H9 (cell line): Measurements from ENCODE around the gene CLBA1. TPM values are rescaled to one million over a fixed set of nuclear protein-coding genes. Genes with fewer than 3 reads are reported as not detected.

Experiments
- DNase-seq: peaks from one replicate; pipeline ENCODE4 v3.0.0-alpha.2; 2017
- H2AFZ ChIP-seq: one replicate; pipeline ENCODE4 v1.6.1; 2013; ENCODE audit warnings: mild to moderate bottlenecking, low read length, control low read depth, moderate library complexity
- H2AK5ac ChIP-seq: 2 replicates; pipeline ENCODE4 v1.6.1; 2013; ENCODE audit warnings: low read length, control low read depth, mixed read lengths; ENCODE audit not compliant: insufficient read length
- H2BK120ac ChIP-seq: one replicate; pipeline ENCODE4 v1.6.1; 2013; ENCODE audit warnings: low read depth, mild to moderate bottlenecking, low read length, control low read depth, inconsistent platforms; ENCODE audit not compliant: poor library complexity, severe bottlenecking
- H2BK12ac ChIP-seq: 2 replicates; pipeline ENCODE4 v1.6.1; 2013; ENCODE audit warnings: low read length, control low read depth, mixed read lengths, low read depth; ENCODE audit not compliant: insufficient read length
- H2BK15ac ChIP-seq: 2 replicates; pipeline ENCODE4 v1.6.1; 2013; ENCODE audit warnings: low read depth, low read length, control low read depth
- H2BK20ac ChIP-seq: one replicate; pipeline ENCODE4 v1.6.1; 2013; ENCODE audit warnings: low read depth, mild to moderate bottlenecking, low read length, control low read depth, inconsistent platforms; ENCODE audit not compliant: poor library complexity, severe bottlenecking
- H2BK5ac ChIP-seq: 2 replicates; pipeline ENCODE4 v1.6.1; 2013; ENCODE audit warnings: low read length, control low read depth, mixed read lengths; ENCODE audit not compliant: insufficient read length
- H3K14ac ChIP-seq: 2 replicates; pipeline ENCODE4 v1.6.1; 2013; ENCODE audit warnings: low read length, control low read depth; ENCODE audit not compliant: insufficient read depth
- H3K18ac ChIP-seq: 2 replicates; pipeline ENCODE4 v1.6.1; 2013; ENCODE audit warnings: low read depth, mild to moderate bottlenecking, mixed read lengths, low read length, control low read depth; ENCODE audit not compliant: insufficient read length
- H3K23ac ChIP-seq: 2 replicates; pipeline ENCODE4 v1.6.1; 2013; ENCODE audit warnings: low read length, control low read depth, mixed read lengths, low read depth; ENCODE audit not compliant: insufficient read length
- H3K23me2 ChIP-seq: 2 replicates; pipeline ENCODE4 v1.6.1; 2013; ENCODE audit warnings: low read depth, mild to moderate bottlenecking, mixed read lengths, low read length, control low read depth; ENCODE audit not compliant: insufficient read length, poor library complexity, severe bottlenecking
- H3K27ac ChIP-seq: 2 replicates; pipeline ENCODE4 v1.5.1; 2013; ENCODE audit warnings: low read length, control low read depth, mixed read lengths, low read depth; ENCODE audit not compliant: insufficient read length
- H3K27me3 ChIP-seq: 2 replicates; pipeline ENCODE4 v1.6.1; 2013; ENCODE audit warnings: low read length, control low read depth, inconsistent platforms; ENCODE audit not compliant: insufficient read depth
- H3K4ac ChIP-seq: 2 replicates; pipeline ENCODE4 v1.6.1; 2013; ENCODE audit warnings: low read depth, mild to moderate bottlenecking, control low read depth, inconsistent platforms, low read length, moderate library complexity
- H3K4me1 ChIP-seq: 2 replicates; pipeline ENCODE4 v1.6.1; 2013; ENCODE audit warnings: low read length, control low read depth, inconsistent platforms; ENCODE audit not compliant: insufficient read depth
- H3K4me2 ChIP-seq: 2 replicates; pipeline ENCODE4 v1.6.1; 2013; ENCODE audit warnings: low read length, control low read depth, mixed read lengths; ENCODE audit not compliant: insufficient read length, insufficient read depth
- H3K56ac ChIP-seq: 2 replicates; pipeline ENCODE4 v1.6.1; 2013; ENCODE audit warnings: low read depth, mild to moderate bottlenecking, mixed read lengths, low read length, control low read depth; ENCODE audit not compliant: insufficient read length
- H3K79me1 ChIP-seq: 2 replicates; pipeline ENCODE4 v1.6.1; 2013; ENCODE audit warnings: low read depth, mild to moderate bottlenecking, moderate library complexity, low read length, control low read depth, inconsistent platforms; ENCODE audit not compliant: insufficient read depth, poor library complexity, severe bottlenecking
- H3K79me2 ChIP-seq: 2 replicates; pipeline ENCODE4 v1.6.1; 2013; ENCODE audit warnings: low read length, control low read depth, inconsistent platforms; ENCODE audit not compliant: insufficient read depth
- H3K9ac ChIP-seq: 2 replicates; pipeline ENCODE4 v1.6.1; 2013; ENCODE audit warnings: low read length, control low read depth, mixed read lengths; ENCODE audit not compliant: insufficient read length; ENCODE audit errors: extremely low read depth
- H3K9me3 ChIP-seq: one replicate; pipeline ENCODE4 v1.6.1; 2013; ENCODE audit warnings: low read depth, low read length, inconsistent platforms; ENCODE audit not compliant: control insufficient read depth
- H3T11ph ChIP-seq: one replicate; pipeline ENCODE4 v1.6.1; 2013; ENCODE audit warnings: mild to moderate bottlenecking, low read length, control low read depth, inconsistent platforms
- H4K20me1 ChIP-seq: one replicate; pipeline ENCODE4 v1.6.1; 2013; ENCODE audit not compliant: control insufficient read depth, insufficient read length, insufficient read depth
- H4K5ac ChIP-seq: 2 replicates; pipeline ENCODE4 v1.6.1; 2013; ENCODE audit warnings: low read depth, mild to moderate bottlenecking, mixed read lengths, low read length, control low read depth; ENCODE audit not compliant: insufficient read length
- H4K8ac ChIP-seq: replicated peaks from 2 replicates; pipeline ENCODE4 v1.6.1; 2013; ENCODE audit warnings: low read length, control low read depth, mixed read lengths, low read depth; ENCODE audit not compliant: insufficient read length
- H4K91ac ChIP-seq: 2 replicates; pipeline ENCODE4 v1.6.1; 2013; ENCODE audit warnings: low read depth, mild to moderate bottlenecking, moderate library complexity, mixed read lengths, low read length, control low read depth; ENCODE audit not compliant: insufficient read length
- H3K27ac Mint-ChIP-seq, 3 experiments: 2 replicates in 2 of 3; 3 replicates in 1 of 3; pipeline ENCODE4 v1.8.0; 2020 to 2021; ENCODE audit warnings: mixed read lengths in 3 of 3, mild to moderate bottlenecking in 1 of 3, moderate library complexity in 1 of 3
- H3K27me3 Mint-ChIP-seq: 2 replicates; pipeline ENCODE4 v1.8.0; 2021; ENCODE audit warnings: low read depth, mild to moderate bottlenecking, moderate library complexity, mixed read lengths
- H3K36me3 Mint-ChIP-seq, 3 experiments: 2 replicates in 2 of 3; 3 replicates in 1 of 3; pipeline ENCODE4 v1.8.0; 2020 to 2021; ENCODE audit warnings: low read depth in 3 of 3, mixed read lengths in 3 of 3; ENCODE audit not compliant: insufficient read depth in 1 of 3
- H3K4me1 Mint-ChIP-seq, 2 experiments: 2 replicates each; pipeline ENCODE4 v1.8.0; 2020; ENCODE audit warnings: mixed read lengths in 2 of 2
- H3K4me3 Mint-ChIP-seq, 2 experiments: 2 replicates in 1 of 2; 3 replicates in 1 of 2; pipeline ENCODE4 v1.8.0; 2020 to 2021; ENCODE audit warnings: mild to moderate bottlenecking in 2 of 2, mixed read lengths in 2 of 2, moderate library complexity in 1 of 2
- H3K9me3 Mint-ChIP-seq, 2 experiments: 2 replicates in 1 of 2; 3 replicates in 1 of 2; pipeline ENCODE4 v1.8.0; 2020; ENCODE audit warnings: mild to moderate bottlenecking in 2 of 2, mixed read lengths in 2 of 2, moderate library complexity in 1 of 2
- WGBS: extraction: QIAGEN DNeasy Blood & Tissue Kit; methylation state at CpG from one replicate; pipeline ENCODE4 v1.1.7; 2013; ENCODE audit warnings: missing lambda C conversion rate, low lambda C conversion rate, mixed read lengths; ENCODE audit not compliant: insufficient read length; ENCODE audit errors: extremely low coverage; 5-methylcytosine and 5-hydroxymethylcytosine counted together
- total RNA-seq: library from RNA; stranded (reverse); gene quantifications from 2 replicates; pipeline ENCODE4 v1.2.1, GENCODE V29; 2021
- TF ChIP-seq, protein P1 (sequence below): fragments of 200-600 bp; sonication (generic); conservative IDR thresholded peaks from 3 replicates; pipeline ENCODE4 v1.8.0; 2021; ENCODE audit warnings: antibody characterized with exemption, mild to moderate bottlenecking

The CLBA1 gene
- total RNA-seq, 1 experiment from 2014 or later: 2.4 TPM

DNA sequence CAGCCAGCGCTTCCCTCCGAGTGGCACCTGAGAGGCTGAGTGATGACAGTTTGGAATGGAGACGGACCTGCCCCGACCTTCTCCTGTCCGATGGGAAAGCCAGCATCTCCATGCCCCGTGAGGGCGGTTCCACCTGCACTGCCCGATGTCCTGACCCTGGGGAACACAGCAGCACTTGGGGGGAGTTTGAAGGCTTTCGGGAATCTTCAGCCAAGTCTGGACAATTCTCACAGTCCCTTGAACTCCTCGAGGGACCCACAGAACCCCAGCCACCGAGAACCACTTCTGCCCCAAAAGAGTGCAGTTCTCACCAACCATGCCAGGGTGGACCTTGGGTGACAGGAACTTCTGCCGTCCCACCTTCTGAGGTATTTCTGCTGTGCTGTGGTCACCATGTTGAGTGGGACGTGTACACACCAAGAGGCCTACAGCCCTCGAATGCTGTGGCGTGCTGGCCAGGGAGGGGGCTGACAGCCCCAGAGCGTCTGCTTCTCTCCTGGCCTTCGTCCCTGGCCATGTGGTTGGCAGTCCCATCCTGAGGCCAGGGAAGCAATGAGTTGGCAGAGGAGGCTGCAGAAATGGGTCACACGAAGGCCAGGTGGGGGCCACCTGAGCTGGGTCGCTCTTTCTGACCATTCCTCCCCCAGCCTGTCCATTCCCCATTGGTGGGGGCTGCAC lies 1.0 kb downstream of the CLBA1 start:
- no peak overlapping the region for H3T11ph ChIP-seq
- no peak overlapping the region for H2BK120ac ChIP-seq
- H3K23me2 ChIP-seq: peaks cover 3% of the 10 kb centered on the region
- H3K79me2 ChIP-seq: no peaks in the 10 kb centered on the region
- peak; percentile 29 for DNase-seq
- H3K14ac ChIP-seq: no peak overlapping the region
- Mint-ChIP-seq H3K36me3 (peaks cover 0 to under 1% (median 0%) of the 10 kb centered on the region in 3 experiments; a peak in 1 of 7 replicates), H3K4me1 (peaks cover 6 to 7% of the 10 kb centered on the region in 2 experiments; a peak in 3 of 4 replicates), H3K4me3 (peak overlapping the region; percentile 59 to 76), H3K27ac (no peak overlapping the region), H3K27me3 (peaks cover 11% of the 10 kb centered on the region), H3K9me3 (no peaks in the 10 kb centered on the region; a peak in 1 of 5 replicates)
- no peak overlapping the region for H3K4ac ChIP-seq
- H2BK12ac ChIP-seq: no peak overlapping the region
- no peak overlapping the region for H2BK5ac ChIP-seq
- H3K9ac ChIP-seq: no peak overlapping the region
- H4K91ac ChIP-seq: no peak overlapping the region
- TF ChIP-seq, protein P1, sequence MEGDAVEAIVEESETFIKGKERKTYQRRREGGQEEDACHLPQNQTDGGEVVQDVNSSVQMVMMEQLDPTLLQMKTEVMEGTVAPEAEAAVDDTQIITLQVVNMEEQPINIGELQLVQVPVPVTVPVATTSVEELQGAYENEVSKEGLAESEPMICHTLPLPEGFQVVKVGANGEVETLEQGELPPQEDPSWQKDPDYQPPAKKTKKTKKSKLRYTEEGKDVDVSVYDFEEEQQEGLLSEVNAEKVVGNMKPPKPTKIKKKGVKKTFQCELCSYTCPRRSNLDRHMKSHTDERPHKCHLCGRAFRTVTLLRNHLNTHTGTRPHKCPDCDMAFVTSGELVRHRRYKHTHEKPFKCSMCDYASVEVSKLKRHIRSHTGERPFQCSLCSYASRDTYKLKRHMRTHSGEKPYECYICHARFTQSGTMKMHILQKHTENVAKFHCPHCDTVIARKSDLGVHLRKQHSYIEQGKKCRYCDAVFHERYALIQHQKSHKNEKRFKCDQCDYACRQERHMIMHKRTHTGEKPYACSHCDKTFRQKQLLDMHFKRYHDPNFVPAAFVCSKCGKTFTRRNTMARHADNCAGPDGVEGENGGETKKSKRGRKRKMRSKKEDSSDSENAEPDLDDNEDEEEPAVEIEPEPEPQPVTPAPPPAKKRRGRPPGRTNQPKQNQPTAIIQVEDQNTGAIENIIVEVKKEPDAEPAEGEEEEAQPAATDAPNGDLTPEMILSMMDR: no peak
- H3K23ac ChIP-seq: no peak overlapping the region
- no peaks in the 10 kb centered on the region for H3K79me1 ChIP-seq
- WGBS: no CpG with 5 or more reads among the region's 19 CpGs
- H4K8ac ChIP-seq: no peak overlapping the region
- no peak overlapping the region for H2BK20ac ChIP-seq
- peak overlapping the region; percentile 56 for H3K4me2 ChIP-seq
- no peak overlapping the region for H3K18ac ChIP-seq
- H3K9me3 ChIP-seq: no peaks in the 10 kb centered on the region
- 0 out of 2 replicates have a peak, but pooled peaks cover 2% of the 10 kb centered on the region for H3K27me3 ChIP-seq
- H3K56ac ChIP-seq: no peak overlapping the region
- no peak overlapping the region for H2BK15ac ChIP-seq
- H2AK5ac ChIP-seq: no peak overlapping the region
- H3K4me1 ChIP-seq: no peaks in the 10 kb centered on the region
- no peaks in the 10 kb centered on the region for H4K20me1 ChIP-seq
- no peak overlapping the region for H3K27ac ChIP-seq
- H4K5ac ChIP-seq: no peak overlapping the region
- no peak overlapping the region for H2AFZ ChIP-seq
